COR-L47 (cell line): ENCODE results near the gene FANCL.
"Not testable (repeated sequence)": the region's sequence is repeated elsewhere in the genome, so short reads cannot be mapped to it uniquely, and the experiment has no call there.

Source experiments
- DNase-seq: peaks from one replicate; lab custom pipeline; 2025; lab: John Stamatoyannopoulos, UW

FANCL gene

GRCh38 chr2:58140508-58141072 lies 100.5 kb downstream of the FANCL start:
- DNase-seq: no peak

- no peak for DNase-seq
Measured at GRCh38 chr2:58138396-58139030, 102.6 kb downstream of the FANCL start.

GRCh38 chr2:58137856-58138255 lies 103.3 kb downstream of the FANCL start:
- DNase-seq: peak; percentile 3

GRCh38 chr2:58137221-58137620 lies 103.9 kb downstream of the FANCL start:
- DNase-seq: no peak

GRCh38 chr2:58135861-58136260 lies 105.3 kb downstream of the FANCL start:
- DNase-seq: no peak

GRCh38 chr2:58133395-58133794 lies 107.7 kb downstream of the FANCL start:
- no peak for DNase-seq

- no peak for DNase-seq
Measured at GRCh38 chr2:58131191-58132011, 109.7 kb downstream of the FANCL start.

- DNase-seq: no peak
Measured at GRCh38 chr2:58130238-58130637, 110.9 kb downstream of the FANCL start.

- DNase-seq: no peak
Measured at GRCh38 chr2:58127111-58127510, 114.0 kb downstream of the FANCL start.

GRCh38 chr2:58122540-58122939 lies 118.6 kb downstream of the FANCL start:
- DNase-seq: no peak

- no peak for DNase-seq
Measured at GRCh38 chr2:58122040-58122439, 119.1 kb downstream of the FANCL start.

- no peak for DNase-seq
Measured at GRCh38 chr2:58120626-58121229, 120.4 kb downstream of the FANCL start.

- not testable (repeated sequence) for DNase-seq
Measured at GRCh38 chr2:58113563-58113962, 127.6 kb downstream of the FANCL start.

GRCh38 chr2:58110765-58111164 lies 130.4 kb downstream of the FANCL start:
- no peak for DNase-seq

- DNase-seq: no peak
Measured at GRCh38 chr2:58109481-58109880, 131.6 kb downstream of the FANCL start.
